ENCODE measurements around the gene ABCA1.

DNA sequence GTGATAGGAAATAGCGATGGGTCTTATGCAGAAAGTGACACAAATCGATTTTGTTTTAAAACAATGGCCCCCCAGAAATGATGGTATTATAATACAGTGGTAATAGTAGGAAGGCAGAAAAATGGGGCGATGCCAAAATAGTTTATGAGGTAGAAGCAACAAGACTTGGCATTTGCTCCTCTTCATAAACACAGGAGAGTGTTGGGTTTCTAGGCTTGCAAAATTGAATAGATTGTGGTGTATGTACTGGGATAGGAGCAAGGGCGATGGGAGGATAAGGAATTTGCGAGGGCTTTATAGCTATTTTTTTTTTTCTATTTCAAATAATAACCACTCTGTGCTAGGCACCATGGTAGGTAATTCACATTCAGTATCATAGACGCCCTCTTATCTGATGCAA is 49.2 kb upstream of the ABCA1 start:
- no peak for TF ChIP-seq CBX3 (IDR thresholded peaks at IDR 0.05; ENCODE audit: borderline replicate concordance, low read depth)
- TF ChIP-seq, protein P1, sequence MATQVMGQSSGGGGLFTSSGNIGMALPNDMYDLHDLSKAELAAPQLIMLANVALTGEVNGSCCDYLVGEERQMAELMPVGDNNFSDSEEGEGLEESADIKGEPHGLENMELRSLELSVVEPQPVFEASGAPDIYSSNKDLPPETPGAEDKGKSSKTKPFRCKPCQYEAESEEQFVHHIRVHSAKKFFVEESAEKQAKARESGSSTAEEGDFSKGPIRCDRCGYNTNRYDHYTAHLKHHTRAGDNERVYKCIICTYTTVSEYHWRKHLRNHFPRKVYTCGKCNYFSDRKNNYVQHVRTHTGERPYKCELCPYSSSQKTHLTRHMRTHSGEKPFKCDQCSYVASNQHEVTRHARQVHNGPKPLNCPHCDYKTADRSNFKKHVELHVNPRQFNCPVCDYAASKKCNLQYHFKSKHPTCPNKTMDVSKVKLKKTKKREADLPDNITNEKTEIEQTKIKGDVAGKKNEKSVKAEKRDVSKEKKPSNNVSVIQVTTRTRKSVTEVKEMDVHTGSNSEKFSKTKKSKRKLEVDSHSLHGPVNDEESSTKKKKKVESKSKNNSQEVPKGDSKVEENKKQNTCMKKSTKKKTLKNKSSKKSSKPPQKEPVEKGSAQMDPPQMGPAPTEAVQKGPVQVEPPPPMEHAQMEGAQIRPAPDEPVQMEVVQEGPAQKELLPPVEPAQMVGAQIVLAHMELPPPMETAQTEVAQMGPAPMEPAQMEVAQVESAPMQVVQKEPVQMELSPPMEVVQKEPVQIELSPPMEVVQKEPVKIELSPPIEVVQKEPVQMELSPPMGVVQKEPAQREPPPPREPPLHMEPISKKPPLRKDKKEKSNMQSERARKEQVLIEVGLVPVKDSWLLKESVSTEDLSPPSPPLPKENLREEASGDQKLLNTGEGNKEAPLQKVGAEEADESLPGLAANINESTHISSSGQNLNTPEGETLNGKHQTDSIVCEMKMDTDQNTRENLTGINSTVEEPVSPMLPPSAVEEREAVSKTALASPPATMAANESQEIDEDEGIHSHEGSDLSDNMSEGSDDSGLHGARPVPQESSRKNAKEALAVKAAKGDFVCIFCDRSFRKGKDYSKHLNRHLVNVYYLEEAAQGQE (IDR thresholded peaks at IDR 0.05; ENCODE audit: low read depth, low read length) = no peak
- TF ChIP-seq POLR2A (IDR thresholded peaks at IDR 0.05; ENCODE audit: low read depth, low read length) = no peak
- TF ChIP-seq JUNB (IDR thresholded peaks at IDR 0.05) = no peak
- TF ChIP-seq, protein P2, sequence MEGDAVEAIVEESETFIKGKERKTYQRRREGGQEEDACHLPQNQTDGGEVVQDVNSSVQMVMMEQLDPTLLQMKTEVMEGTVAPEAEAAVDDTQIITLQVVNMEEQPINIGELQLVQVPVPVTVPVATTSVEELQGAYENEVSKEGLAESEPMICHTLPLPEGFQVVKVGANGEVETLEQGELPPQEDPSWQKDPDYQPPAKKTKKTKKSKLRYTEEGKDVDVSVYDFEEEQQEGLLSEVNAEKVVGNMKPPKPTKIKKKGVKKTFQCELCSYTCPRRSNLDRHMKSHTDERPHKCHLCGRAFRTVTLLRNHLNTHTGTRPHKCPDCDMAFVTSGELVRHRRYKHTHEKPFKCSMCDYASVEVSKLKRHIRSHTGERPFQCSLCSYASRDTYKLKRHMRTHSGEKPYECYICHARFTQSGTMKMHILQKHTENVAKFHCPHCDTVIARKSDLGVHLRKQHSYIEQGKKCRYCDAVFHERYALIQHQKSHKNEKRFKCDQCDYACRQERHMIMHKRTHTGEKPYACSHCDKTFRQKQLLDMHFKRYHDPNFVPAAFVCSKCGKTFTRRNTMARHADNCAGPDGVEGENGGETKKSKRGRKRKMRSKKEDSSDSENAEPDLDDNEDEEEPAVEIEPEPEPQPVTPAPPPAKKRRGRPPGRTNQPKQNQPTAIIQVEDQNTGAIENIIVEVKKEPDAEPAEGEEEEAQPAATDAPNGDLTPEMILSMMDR (IDR thresholded peaks at IDR 0.05 in 2 of 3, conservative IDR thresholded peaks at IDR 0.05 in 1 of 3; ENCODE audit: control insufficient read depth in 2 of 3, extremely low read depth in 1 of 3, insufficient read depth in 1 of 3, low read depth in 3 of 3, low read length in 3 of 3) = no peak
- TF ChIP-seq, protein P3, sequence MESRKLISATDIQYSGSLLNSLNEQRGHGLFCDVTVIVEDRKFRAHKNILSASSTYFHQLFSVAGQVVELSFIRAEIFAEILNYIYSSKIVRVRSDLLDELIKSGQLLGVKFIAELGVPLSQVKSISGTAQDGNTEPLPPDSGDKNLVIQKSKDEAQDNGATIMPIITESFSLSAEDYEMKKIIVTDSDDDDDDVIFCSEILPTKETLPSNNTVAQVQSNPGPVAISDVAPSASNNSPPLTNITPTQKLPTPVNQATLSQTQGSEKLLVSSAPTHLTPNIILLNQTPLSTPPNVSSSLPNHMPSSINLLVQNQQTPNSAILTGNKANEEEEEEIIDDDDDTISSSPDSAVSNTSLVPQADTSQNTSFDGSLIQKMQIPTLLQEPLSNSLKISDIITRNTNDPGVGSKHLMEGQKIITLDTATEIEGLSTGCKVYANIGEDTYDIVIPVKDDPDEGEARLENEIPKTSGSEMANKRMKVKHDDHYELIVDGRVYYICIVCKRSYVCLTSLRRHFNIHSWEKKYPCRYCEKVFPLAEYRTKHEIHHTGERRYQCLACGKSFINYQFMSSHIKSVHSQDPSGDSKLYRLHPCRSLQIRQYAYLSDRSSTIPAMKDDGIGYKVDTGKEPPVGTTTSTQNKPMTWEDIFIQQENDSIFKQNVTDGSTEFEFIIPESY (IDR thresholded peaks at IDR 0.05) = no peak
- TF ChIP-seq NBN (IDR thresholded peaks at IDR 0.05) = no peak
- TF ChIP-seq SP1 (IDR thresholded peaks at IDR 0.05; ENCODE audit: low read depth, low read length) = no peak
- no peak for TF ChIP-seq MTA3 (IDR thresholded peaks at IDR 0.05; ENCODE audit: borderline replicate concordance, low read length)
- TF ChIP-seq NRF1 (conservative IDR thresholded peaks at IDR 0.05; ENCODE audit: low read depth, low read length) = no peak
- TF ChIP-seq HDAC2 (IDR thresholded peaks at IDR 0.05) = no peak
- TF ChIP-seq, protein P4, sequence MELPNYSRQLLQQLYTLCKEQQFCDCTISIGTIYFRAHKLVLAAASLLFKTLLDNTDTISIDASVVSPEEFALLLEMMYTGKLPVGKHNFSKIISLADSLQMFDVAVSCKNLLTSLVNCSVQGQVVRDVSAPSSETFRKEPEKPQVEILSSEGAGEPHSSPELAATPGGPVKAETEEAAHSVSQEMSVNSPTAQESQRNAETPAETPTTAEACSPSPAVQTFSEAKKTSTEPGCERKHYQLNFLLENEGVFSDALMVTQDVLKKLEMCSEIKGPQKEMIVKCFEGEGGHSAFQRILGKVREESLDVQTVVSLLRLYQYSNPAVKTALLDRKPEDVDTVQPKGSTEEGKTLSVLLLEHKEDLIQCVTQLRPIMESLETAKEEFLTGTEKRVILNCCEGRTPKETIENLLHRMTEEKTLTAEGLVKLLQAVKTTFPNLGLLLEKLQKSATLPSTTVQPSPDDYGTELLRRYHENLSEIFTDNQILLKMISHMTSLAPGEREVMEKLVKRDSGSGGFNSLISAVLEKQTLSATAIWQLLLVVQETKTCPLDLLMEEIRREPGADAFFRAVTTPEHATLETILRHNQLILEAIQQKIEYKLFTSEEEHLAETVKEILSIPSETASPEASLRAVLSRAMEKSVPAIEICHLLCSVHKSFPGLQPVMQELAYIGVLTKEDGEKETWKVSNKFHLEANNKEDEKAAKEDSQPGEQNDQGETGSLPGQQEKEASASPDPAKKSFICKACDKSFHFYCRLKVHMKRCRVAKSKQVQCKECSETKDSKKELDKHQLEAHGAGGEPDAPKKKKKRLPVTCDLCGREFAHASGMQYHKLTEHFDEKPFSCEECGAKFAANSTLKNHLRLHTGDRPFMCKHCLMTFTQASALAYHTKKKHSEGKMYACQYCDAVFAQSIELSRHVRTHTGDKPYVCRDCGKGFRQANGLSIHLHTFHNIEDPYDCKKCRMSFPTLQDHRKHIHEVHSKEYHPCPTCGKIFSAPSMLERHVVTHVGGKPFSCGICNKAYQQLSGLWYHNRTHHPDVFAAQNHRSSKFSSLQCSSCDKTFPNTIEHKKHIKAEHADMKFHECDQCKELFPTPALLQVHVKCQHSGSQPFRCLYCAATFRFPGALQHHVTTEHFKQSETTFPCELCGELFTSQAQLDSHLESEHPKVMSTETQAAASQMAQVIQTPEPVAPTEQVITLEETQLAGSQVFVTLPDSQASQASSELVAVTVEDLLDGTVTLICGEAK (IDR thresholded peaks at IDR 0.05; ENCODE audit: borderline replicate concordance) = no peak
- TF ChIP-seq SMC3 (IDR thresholded peaks at IDR 0.05; ENCODE audit: borderline replicate concordance, low read length) = no peak
